ENCODE results near the gene KCNQ5. TPM values are rescaled to one million over a fixed set of nuclear protein-coding genes. Genes with fewer than 3 reads are reported as not detected.

The KCNQ5 gene
- total RNA-seq, 1 donor from 2014 or later: 1.2 TPM

- H3K4me3 Mint-ChIP-seq: no peak overlapping the region
- peaks cover 3% of the 10 kb centered on the region for H3K27me3 Mint-ChIP-seq (ENCODE audit: low read depth)
- no peak for DNase-seq (ENCODE audit: low read depth, low spot score)
- TF ChIP-seq CTCF (conservative IDR thresholded peaks at IDR 0.05): no peak
- no peaks in the 10 kb centered on the region for H3K4me1 Mint-ChIP-seq
- peaks cover 5% of the 10 kb centered on the region for H3K36me3 Mint-ChIP-seq (ENCODE audit: low read depth)
- no peak overlapping the region for H3K27ac Mint-ChIP-seq (ENCODE audit: unreplicated experiment)
- peaks cover 18% of the 10 kb centered on the region for H3K9me3 Mint-ChIP-seq
These were observed 363.3 kb downstream of the KCNQ5 start for GRCh38 chr6:72984981-72985665.

GRCh38 chr6:72987301-72987700 is 365.4 kb downstream of the KCNQ5 start:
- peaks cover 2% of the 10 kb centered on the region for H3K36me3 Mint-ChIP-seq (ENCODE audit: low read depth)
- no peak for DNase-seq (ENCODE audit: low read depth, low spot score)
- H3K27ac Mint-ChIP-seq (ENCODE audit: unreplicated experiment): no peak overlapping the region
- H3K27me3 Mint-ChIP-seq (ENCODE audit: low read depth): no peaks in the 10 kb centered on the region
- TF ChIP-seq CTCF (conservative IDR thresholded peaks at IDR 0.05): no peak
- H3K4me3 Mint-ChIP-seq: no peak overlapping the region
- H3K9me3 Mint-ChIP-seq: peaks cover 13% of the 10 kb centered on the region
- no peaks in the 10 kb centered on the region for H3K4me1 Mint-ChIP-seq

GRCh38 chr6:72999995-73000394 is 378.1 kb downstream of the KCNQ5 start:
- H3K27me3 Mint-ChIP-seq (ENCODE audit: low read depth): no peaks in the 10 kb centered on the region
- H3K36me3 Mint-ChIP-seq (ENCODE audit: low read depth): no peaks in the 10 kb centered on the region
- peaks cover 2% of the 10 kb centered on the region for H3K9me3 Mint-ChIP-seq
- no peak for TF ChIP-seq CTCF (conservative IDR thresholded peaks at IDR 0.05)
- no peak overlapping the region for H3K4me3 Mint-ChIP-seq
- no peak overlapping the region for H3K27ac Mint-ChIP-seq (ENCODE audit: unreplicated experiment)
- no peak for DNase-seq (ENCODE audit: low read depth, low spot score)
- peaks cover 14% of the 10 kb centered on the region for H3K4me1 Mint-ChIP-seq

GRCh38 chr6:73000460-73000859 is 378.6 kb downstream of the KCNQ5 start:
- H3K4me3 Mint-ChIP-seq: no peak overlapping the region
- DNase-seq (ENCODE audit: low read depth, low spot score): no peak
- no peaks in the 10 kb centered on the region for H3K27me3 Mint-ChIP-seq (ENCODE audit: low read depth)
- no peak overlapping the region for H3K27ac Mint-ChIP-seq (ENCODE audit: unreplicated experiment)
- peaks cover 14% of the 10 kb centered on the region for H3K4me1 Mint-ChIP-seq
- TF ChIP-seq CTCF (conservative IDR thresholded peaks at IDR 0.05): no peak
- no peaks in the 10 kb centered on the region for H3K36me3 Mint-ChIP-seq (ENCODE audit: low read depth)
- peaks cover 2% of the 10 kb centered on the region for H3K9me3 Mint-ChIP-seq

GRCh38 chr6:73002588-73002987 is 380.7 kb downstream of the KCNQ5 start:
- H3K4me3 Mint-ChIP-seq: no peak overlapping the region

More at GRCh38 chr6:73002588-73002987, 380.7 kb downstream of the KCNQ5 start:
- Mint-ChIP-seq H3K36me3 (ENCODE audit: low read depth) (no peaks in the 10 kb centered on the region), H3K27me3 (ENCODE audit: low read depth) (no peaks in the 10 kb centered on the region), H3K4me1 (peaks cover 14% of the 10 kb centered on the region), H3K9me3 (no peaks in the 10 kb centered on the region), H3K27ac (ENCODE audit: unreplicated experiment) (no peak overlapping the region)
- TF ChIP-seq CTCF (conservative IDR thresholded peaks at IDR 0.05): no peak
- no peak for DNase-seq (ENCODE audit: low read depth, low spot score)
